ENCODE results near the gene ANKRD35. TPM values are rescaled to one million over a fixed set of nuclear protein-coding genes. Genes with fewer than 3 reads are reported as not detected.
A peak's percentile ranks its signal among the peaks of the same experiment; 100 is the strongest.

Gene ANKRD35
- total and polyA plus RNA-seq, 12 donors, result 0.37 to 2.0 (median 0.76) TPM; not detected in 1

DNA sequence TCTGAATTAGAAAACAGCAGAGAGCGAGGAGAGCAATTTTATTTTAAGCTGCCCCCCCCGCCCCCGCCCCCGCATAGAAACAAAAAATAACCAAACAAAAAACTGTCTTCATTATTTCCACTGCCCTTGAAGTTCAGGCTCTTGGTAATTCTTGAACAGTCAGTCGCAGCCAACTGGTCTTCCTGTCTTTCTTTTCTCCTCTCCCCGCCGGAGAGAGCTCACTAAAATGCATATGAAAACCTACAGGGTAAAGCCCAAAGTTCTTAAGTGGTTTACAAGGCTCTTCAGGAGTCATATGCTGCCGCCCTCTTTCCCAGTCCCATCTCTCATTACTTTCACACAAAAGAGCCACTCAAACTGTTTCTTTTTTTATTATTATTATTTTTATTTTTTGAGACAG lies 1.1 kb upstream of the ANKRD35 start:
- no peaks in the 10 kb centered on the region for H3K27me3 ChIP-seq
- H3K27ac ChIP-seq, result no peak overlapping the region
- intact Hi-C loops (cut with DNase I), result no loop called here
- peaks cover 12 to 19% of the 10 kb centered on the region in 2 donors for H3K4me1 ChIP-seq (replicated peaks in 1 of 2)
- WGBS, 4 donors, result 58 to 65% (median 61%) methylated on average over 8 of the region's 8 CpGs
- TF ChIP-seq, protein P1, sequence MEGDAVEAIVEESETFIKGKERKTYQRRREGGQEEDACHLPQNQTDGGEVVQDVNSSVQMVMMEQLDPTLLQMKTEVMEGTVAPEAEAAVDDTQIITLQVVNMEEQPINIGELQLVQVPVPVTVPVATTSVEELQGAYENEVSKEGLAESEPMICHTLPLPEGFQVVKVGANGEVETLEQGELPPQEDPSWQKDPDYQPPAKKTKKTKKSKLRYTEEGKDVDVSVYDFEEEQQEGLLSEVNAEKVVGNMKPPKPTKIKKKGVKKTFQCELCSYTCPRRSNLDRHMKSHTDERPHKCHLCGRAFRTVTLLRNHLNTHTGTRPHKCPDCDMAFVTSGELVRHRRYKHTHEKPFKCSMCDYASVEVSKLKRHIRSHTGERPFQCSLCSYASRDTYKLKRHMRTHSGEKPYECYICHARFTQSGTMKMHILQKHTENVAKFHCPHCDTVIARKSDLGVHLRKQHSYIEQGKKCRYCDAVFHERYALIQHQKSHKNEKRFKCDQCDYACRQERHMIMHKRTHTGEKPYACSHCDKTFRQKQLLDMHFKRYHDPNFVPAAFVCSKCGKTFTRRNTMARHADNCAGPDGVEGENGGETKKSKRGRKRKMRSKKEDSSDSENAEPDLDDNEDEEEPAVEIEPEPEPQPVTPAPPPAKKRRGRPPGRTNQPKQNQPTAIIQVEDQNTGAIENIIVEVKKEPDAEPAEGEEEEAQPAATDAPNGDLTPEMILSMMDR (IDR thresholded peaks at IDR 0.05), result no peak
- TF ChIP-seq POLR2A (IDR thresholded peaks at IDR 0.05), result no peak
- no peak for DNase-seq
- no peaks in the 10 kb centered on the region for H3K36me3 ChIP-seq (replicated peaks in 1 of 2)
- no peak overlapping the region for H3K4me3 ChIP-seq
- no peaks in the 10 kb centered on the region for H3K9me3 ChIP-seq (replicated peaks in 1 of 3)

GRCh38 chr1:145886390-145886789 lies 724 bp upstream of the ANKRD35 start:
- TF ChIP-seq POLR2A (IDR thresholded peaks at IDR 0.05), result no peak
- Histone ChIP-seq H3K4me3 (peak overlapping the region in 2 of 4 donors; percentile 53 to 63), H3K27me3 (no peaks in the 10 kb centered on the region), H3K9me3 (replicated peaks in 1 of 3) (no peaks in the 10 kb centered on the region), H3K36me3 (replicated peaks in 1 of 2) (no peaks in the 10 kb centered on the region), H3K27ac (no peak overlapping the region), H3K4me1 (replicated peaks in 1 of 2) (peaks cover 8 to 15% of the 10 kb centered on the region in 2 donors)
- intact Hi-C loops (cut with DNase I), result no loop called here
- DNase-seq, result no peak
- 44 to 48% (median 46%) methylated on average over 11 of the region's 11 CpGs for WGBS, 4 donors

- H3K27ac ChIP-seq, result no peak overlapping the region
- TF ChIP-seq POLR2A (IDR thresholded peaks at IDR 0.05), result no peak
- TF ChIP-seq, protein P1 (IDR thresholded peaks at IDR 0.05), result no peak
- H3K36me3 ChIP-seq (replicated peaks in 1 of 2), result no peaks in the 10 kb centered on the region
- no peaks in the 10 kb centered on the region for H3K9me3 ChIP-seq (replicated peaks in 1 of 3)
- no peak for DNase-seq
- 67 to 89% (median 83%) methylated on average over 1 of the region's 1 CpG for WGBS, 4 donors
- peaks cover 3 to 10% of the 10 kb centered on the region in 2 donors for H3K4me1 ChIP-seq (replicated peaks in 1 of 2)
- H3K27me3 ChIP-seq, result no peaks in the 10 kb centered on the region
- H3K4me3 ChIP-seq, result no peak overlapping the region
- intact Hi-C loops (cut with DNase I), result no loop called here
These were observed 991 bp downstream of the ANKRD35 start for GRCh38 chr1:145884675-145885074.

- intact Hi-C loops (cut with DNase I), result no loop called here
- no peak overlapping the region for H3K27ac ChIP-seq
- peaks cover 0 to 1% of the 10 kb centered on the region in 2 donors for H3K4me1 ChIP-seq (replicated peaks in 1 of 2)
- no peak for DNase-seq
- H3K27me3 ChIP-seq, result no peaks in the 10 kb centered on the region
- no peak overlapping the region for H3K4me3 ChIP-seq
- H3K9me3 ChIP-seq (replicated peaks in 1 of 3), result no peaks in the 10 kb centered on the region
- H3K36me3 ChIP-seq (replicated peaks in 1 of 2), result no peaks in the 10 kb centered on the region
- WGBS, 4 donors, result 70 to 81% (median 75%) methylated on average over 5 of the region's 5 CpGs
- TF ChIP-seq, protein P1 (IDR thresholded peaks at IDR 0.05), result no peak
- no peak for TF ChIP-seq POLR2A (IDR thresholded peaks at IDR 0.05)
These were observed 5.9 kb downstream of the ANKRD35 start for GRCh38 chr1:145879775-145880174.

DNA sequence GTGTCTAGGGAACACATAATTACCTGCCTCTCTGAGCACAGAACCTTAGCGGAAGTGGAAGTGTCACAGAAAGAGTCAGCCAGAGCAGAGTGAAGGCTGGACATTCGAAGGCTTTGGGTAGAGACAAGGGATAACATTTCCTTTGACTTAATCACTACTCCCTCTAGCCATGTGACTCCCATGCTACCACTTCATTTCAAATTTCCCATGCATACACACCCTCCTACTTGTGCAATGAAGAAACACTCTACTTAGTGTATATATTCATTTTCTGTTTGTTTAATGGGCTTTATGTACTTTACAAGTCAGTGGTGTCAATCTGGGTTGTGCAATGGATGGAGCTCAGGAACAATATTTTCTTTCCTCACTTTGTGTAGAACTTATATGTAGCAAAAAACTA lies 6.9 kb downstream of the ANKRD35 start:
- TF ChIP-seq POLR2A (IDR thresholded peaks at IDR 0.05), result no peak
- TF ChIP-seq, protein P1 (IDR thresholded peaks at IDR 0.05), result no peak
- 79 to 92% (median 85%) methylated on average over 2 of the region's 2 CpGs for WGBS, 4 donors
- intact Hi-C loops (cut with DNase I), result no loop called here
- Histone ChIP-seq H3K9me3 (replicated peaks in 1 of 3) (no peaks in the 10 kb centered on the region), H3K27ac (no peak overlapping the region), H3K4me3 (no peak overlapping the region), H3K27me3 (no peaks in the 10 kb centered on the region), H3K4me1 (replicated peaks in 1 of 2) (no peaks in the 10 kb centered on the region), H3K36me3 (replicated peaks in 1 of 2) (no peaks in the 10 kb centered on the region)
- DNase-seq, result no peak

Measured in adrenal gland (tissue), 12 donors.